DND-41 (cell line): ENCODE measurements around the gene DENND11.

Experiments
- ATAC-seq: fragments of 200-7000 bp; cut with Tn5 transposase; 3 replicates; pipeline ENCODE4 v1.9.1; 2021; ENCODE audit warnings: low read depth; ENCODE audit not compliant: insufficient read depth
- DNase-seq: peaks from one replicate; pipeline ENCODE4 v3.0.0-alpha.2; 2020
- H2AFZ ChIP-seq: 2 replicates; pipeline ENCODE4 v1.6.0; 2012; ENCODE audit warnings: low read depth, low read length
- H3K27ac ChIP-seq: 2 replicates; pipeline ENCODE4 v1.5.1; 2012; ENCODE audit warnings: low read length, inconsistent platforms
- H3K27me3 ChIP-seq: fragments of 200-600 bp; sonication (generic); 2 replicates; pipeline ENCODE4 v1.6.0; 2012; ENCODE audit warnings: low read length, mild to moderate bottlenecking, inconsistent platforms; ENCODE audit not compliant: insufficient read depth, poor library complexity
- H3K36me3 ChIP-seq: 2 replicates; pipeline ENCODE4 v1.5.1; 2012; ENCODE audit warnings: low read length, inconsistent platforms; ENCODE audit not compliant: insufficient read depth
- H3K4me1 ChIP-seq: 2 replicates; pipeline ENCODE4 v1.5.1; 2012; ENCODE audit warnings: mild to moderate bottlenecking, low read length; ENCODE audit not compliant: insufficient read depth
- H3K4me2 ChIP-seq: 2 replicates; pipeline ENCODE4 v1.6.0; 2012; ENCODE audit warnings: mild to moderate bottlenecking, moderate library complexity, low read length, inconsistent platforms; ENCODE audit not compliant: insufficient read depth
- H3K4me3 ChIP-seq, 2 experiments: fragments of 200-600 bp in 1 of 2; shearing (Covaris generic) in 1 of 2; 2 replicates each; pipeline ENCODE4 v1.5.1; 2012 to 2016; ENCODE audit warnings: inconsistent platforms in 2 of 2, low read length in 2 of 2, mild to moderate bottlenecking in 2 of 2, low read depth in 1 of 2, moderate library complexity in 1 of 2
- H3K79me2 ChIP-seq: 2 replicates; pipeline ENCODE4 v1.6.0; 2012; ENCODE audit warnings: low read length, inconsistent platforms; ENCODE audit not compliant: insufficient read depth
- H3K9ac ChIP-seq: 2 replicates; pipeline ENCODE4 v1.6.0; 2012; ENCODE audit warnings: low read depth, mild to moderate bottlenecking, inconsistent platforms, low read length, moderate library complexity
- H3K9me3 ChIP-seq: 2 replicates; pipeline ENCODE4 v1.5.1; 2012; ENCODE audit warnings: low read length, moderate library complexity, mild to moderate bottlenecking, inconsistent platforms; ENCODE audit not compliant: insufficient read depth, severe bottlenecking
- H4K20me1 ChIP-seq: 2 replicates; pipeline ENCODE4 v1.6.0; 2012; ENCODE audit warnings: low read length; ENCODE audit not compliant: insufficient read depth
- EZH2 ChIP-seq: IDR thresholded peaks from 3 replicates; pipeline ENCODE4 v1.6.1; 2012; ENCODE audit warnings: borderline replicate concordance, low read depth, mild to moderate bottlenecking, moderate library complexity, low read length, inconsistent platforms; ENCODE audit not compliant: severe bottlenecking
- TF ChIP-seq, protein P1 (sequence below): IDR thresholded peaks from 2 replicates; pipeline ENCODE4 v1.5.1; 2012; ENCODE audit warnings: borderline replicate concordance, low read length, moderate library complexity, mild to moderate bottlenecking; ENCODE audit not compliant: poor library complexity, severe bottlenecking; ENCODE audit errors: extremely low read depth

Gene DENND11

GRCh38 chr7:141673346-141673745, 28.6 kb downstream of the DENND11 start:
- TF ChIP-seq EZH2: no peak
- TF ChIP-seq, protein P1, sequence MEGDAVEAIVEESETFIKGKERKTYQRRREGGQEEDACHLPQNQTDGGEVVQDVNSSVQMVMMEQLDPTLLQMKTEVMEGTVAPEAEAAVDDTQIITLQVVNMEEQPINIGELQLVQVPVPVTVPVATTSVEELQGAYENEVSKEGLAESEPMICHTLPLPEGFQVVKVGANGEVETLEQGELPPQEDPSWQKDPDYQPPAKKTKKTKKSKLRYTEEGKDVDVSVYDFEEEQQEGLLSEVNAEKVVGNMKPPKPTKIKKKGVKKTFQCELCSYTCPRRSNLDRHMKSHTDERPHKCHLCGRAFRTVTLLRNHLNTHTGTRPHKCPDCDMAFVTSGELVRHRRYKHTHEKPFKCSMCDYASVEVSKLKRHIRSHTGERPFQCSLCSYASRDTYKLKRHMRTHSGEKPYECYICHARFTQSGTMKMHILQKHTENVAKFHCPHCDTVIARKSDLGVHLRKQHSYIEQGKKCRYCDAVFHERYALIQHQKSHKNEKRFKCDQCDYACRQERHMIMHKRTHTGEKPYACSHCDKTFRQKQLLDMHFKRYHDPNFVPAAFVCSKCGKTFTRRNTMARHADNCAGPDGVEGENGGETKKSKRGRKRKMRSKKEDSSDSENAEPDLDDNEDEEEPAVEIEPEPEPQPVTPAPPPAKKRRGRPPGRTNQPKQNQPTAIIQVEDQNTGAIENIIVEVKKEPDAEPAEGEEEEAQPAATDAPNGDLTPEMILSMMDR: no peak
- H3K4me3 ChIP-seq: no peak overlapping the region
- H3K36me3 ChIP-seq: peaks cover 27% of the 10 kb centered on the region
- H3K79me2 ChIP-seq: no peaks in the 10 kb centered on the region
- no peak overlapping the region for H3K27ac ChIP-seq
- DNase-seq (no peak), ATAC-seq (no peak)
- H4K20me1 ChIP-seq: no peaks in the 10 kb centered on the region
- no peak overlapping the region for H3K4me2 ChIP-seq
- no peaks in the 10 kb centered on the region for H3K4me1 ChIP-seq
- H2AFZ ChIP-seq: no peak overlapping the region
- H3K27me3 ChIP-seq: no peaks in the 10 kb centered on the region
- no peak overlapping the region for H3K9ac ChIP-seq
- peaks cover 4% of the 10 kb centered on the region for H3K9me3 ChIP-seq

DNA sequence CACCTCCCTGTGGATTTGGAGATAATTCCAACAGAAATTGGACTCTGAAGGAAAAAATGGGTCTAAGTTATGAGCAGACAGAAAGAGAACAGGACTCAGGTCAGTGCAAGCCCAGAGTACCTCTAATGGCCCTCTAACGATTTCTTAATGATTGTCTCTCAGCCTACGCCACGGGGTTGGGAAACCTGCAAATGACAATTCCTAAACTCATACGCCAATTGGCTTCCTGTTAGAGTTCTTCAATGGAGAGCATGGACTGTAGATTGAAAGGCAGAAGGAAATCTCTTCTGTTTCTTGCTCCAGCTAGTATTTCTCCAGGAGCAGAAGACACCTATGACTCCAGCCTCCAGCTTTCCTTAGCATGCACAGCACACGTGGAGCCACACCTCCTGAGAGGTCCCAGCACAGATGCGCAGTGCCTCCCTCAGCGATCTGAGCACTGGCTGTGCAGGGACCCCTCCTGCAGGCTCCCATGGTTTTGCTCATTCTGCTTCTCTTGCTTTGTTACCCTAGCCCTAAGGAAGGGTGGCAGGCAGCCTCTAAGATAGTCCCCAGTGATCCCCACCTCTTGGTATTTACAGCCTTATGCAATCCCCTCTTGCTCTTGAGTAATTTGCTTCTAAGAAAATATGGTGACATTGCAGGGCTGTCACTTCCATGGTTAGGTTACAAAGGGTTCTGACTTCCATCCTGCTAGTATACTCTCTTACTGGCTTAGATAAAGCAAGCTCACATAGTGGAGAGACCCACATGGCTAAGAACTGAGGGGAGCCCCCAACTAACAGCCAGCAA, 30.1 kb downstream of the DENND11 start:
- Histone ChIP-seq H3K27me3 (no peaks in the 10 kb centered on the region), H3K27ac (no peak overlapping the region), H3K36me3 (peaks cover 27% of the 10 kb centered on the region), H3K9me3 (peaks cover 4% of the 10 kb centered on the region), H2AFZ (no peak overlapping the region), H3K4me1 (no peaks in the 10 kb centered on the region), H3K79me2 (no peaks in the 10 kb centered on the region), H3K9ac (no peak overlapping the region), H3K4me2 (no peak overlapping the region), H3K4me3 (no peak overlapping the region), H4K20me1 (no peaks in the 10 kb centered on the region)
- ATAC-seq (no peak), DNase-seq (no peak)
- TF ChIP-seq, protein P1: no peak
- TF ChIP-seq EZH2: no peak

DNA sequence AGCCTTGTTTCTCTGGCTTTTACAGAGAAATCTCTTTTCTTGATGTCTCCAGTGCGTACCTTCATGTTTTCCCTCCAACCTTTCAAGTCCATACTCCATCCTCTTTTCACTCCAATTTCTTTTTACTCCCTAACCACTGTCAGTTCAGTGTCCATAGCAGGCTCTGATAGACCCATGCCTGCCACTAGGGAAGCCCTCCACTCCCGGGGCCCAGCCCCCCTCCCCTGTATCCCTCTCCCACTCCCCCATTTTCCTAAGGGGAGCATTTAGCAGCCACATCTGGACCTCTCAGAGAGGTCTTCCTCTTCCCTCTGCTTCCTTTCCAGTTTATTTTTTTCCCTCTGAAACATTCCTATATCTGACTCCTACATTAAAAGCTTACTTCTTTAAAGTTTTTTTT, 33.1 kb downstream of the DENND11 start:
- TF ChIP-seq EZH2: no peak
- Histone ChIP-seq H3K9ac (no peak overlapping the region), H3K79me2 (no peaks in the 10 kb centered on the region), H3K9me3 (peaks cover 4% of the 10 kb centered on the region), H2AFZ (no peak overlapping the region), H3K4me1 (peaks cover 3% of the 10 kb centered on the region; the same call in 1 of the 2 replicates), H4K20me1 (no peaks in the 10 kb centered on the region), H3K36me3 (peaks cover 46% of the 10 kb centered on the region), H3K4me3 (no peak overlapping the region), H3K4me2 (no peak overlapping the region), H3K27me3 (no peaks in the 10 kb centered on the region), H3K27ac (no peak overlapping the region)
- no peak for DNase-seq
- ATAC-seq: no peak

- no peak for ATAC-seq
- no peaks in the 10 kb centered on the region for H3K79me2 ChIP-seq
- H2AFZ ChIP-seq: no peak overlapping the region
- H3K4me3 ChIP-seq: no peak overlapping the region
- H3K27me3 ChIP-seq: no peaks in the 10 kb centered on the region
- no peak overlapping the region for H3K4me2 ChIP-seq
- no peaks in the 10 kb centered on the region for H4K20me1 ChIP-seq
- no peaks in the 10 kb centered on the region for H3K9me3 ChIP-seq
- H3K27ac ChIP-seq: no peak overlapping the region
- H3K36me3 ChIP-seq: peaks cover 54% of the 10 kb centered on the region
- TF ChIP-seq, protein P1: no peak
- TF ChIP-seq EZH2: no peak
- no peak overlapping the region for H3K9ac ChIP-seq
- DNase-seq: no peak
- H3K4me1 ChIP-seq: peaks cover 11% of the 10 kb centered on the region; the same call in 1 of the 2 replicates
Observed at GRCh38 chr7:141666071-141666470, 35.9 kb downstream of the DENND11 start.
